H9 (cell line): ENCODE data around the gene ITGB7. TPM values are rescaled to one million over a fixed set of nuclear protein-coding genes. Genes with fewer than 3 reads are reported as not detected.

Experiments
- DNase-seq: peaks from one replicate; pipeline ENCODE4 v3.0.0-alpha.2; 2017
- H2AFZ ChIP-seq: one replicate; pipeline ENCODE4 v1.6.1; 2013; ENCODE audit warnings: mild to moderate bottlenecking, low read length, control low read depth, moderate library complexity
- H2AK5ac ChIP-seq: 2 replicates; pipeline ENCODE4 v1.6.1; 2013; ENCODE audit warnings: low read length, control low read depth, mixed read lengths; ENCODE audit not compliant: insufficient read length
- H2BK120ac ChIP-seq: one replicate; pipeline ENCODE4 v1.6.1; 2013; ENCODE audit warnings: low read depth, mild to moderate bottlenecking, low read length, control low read depth, inconsistent platforms; ENCODE audit not compliant: poor library complexity, severe bottlenecking
- H2BK12ac ChIP-seq: 2 replicates; pipeline ENCODE4 v1.6.1; 2013; ENCODE audit warnings: low read length, control low read depth, mixed read lengths, low read depth; ENCODE audit not compliant: insufficient read length
- H2BK15ac ChIP-seq: 2 replicates; pipeline ENCODE4 v1.6.1; 2013; ENCODE audit warnings: low read depth, low read length, control low read depth
- H2BK20ac ChIP-seq: one replicate; pipeline ENCODE4 v1.6.1; 2013; ENCODE audit warnings: low read depth, mild to moderate bottlenecking, low read length, control low read depth, inconsistent platforms; ENCODE audit not compliant: poor library complexity, severe bottlenecking
- H2BK5ac ChIP-seq: 2 replicates; pipeline ENCODE4 v1.6.1; 2013; ENCODE audit warnings: low read length, control low read depth, mixed read lengths; ENCODE audit not compliant: insufficient read length
- H3K14ac ChIP-seq: 2 replicates; pipeline ENCODE4 v1.6.1; 2013; ENCODE audit warnings: low read length, control low read depth; ENCODE audit not compliant: insufficient read depth
- H3K18ac ChIP-seq: 2 replicates; pipeline ENCODE4 v1.6.1; 2013; ENCODE audit warnings: low read depth, mild to moderate bottlenecking, mixed read lengths, low read length, control low read depth; ENCODE audit not compliant: insufficient read length
- H3K23ac ChIP-seq: 2 replicates; pipeline ENCODE4 v1.6.1; 2013; ENCODE audit warnings: low read length, control low read depth, mixed read lengths, low read depth; ENCODE audit not compliant: insufficient read length
- H3K23me2 ChIP-seq: 2 replicates; pipeline ENCODE4 v1.6.1; 2013; ENCODE audit warnings: low read depth, mild to moderate bottlenecking, mixed read lengths, low read length, control low read depth; ENCODE audit not compliant: insufficient read length, poor library complexity, severe bottlenecking
- H3K27ac ChIP-seq: 2 replicates; pipeline ENCODE4 v1.5.1; 2013; ENCODE audit warnings: low read length, control low read depth, mixed read lengths, low read depth; ENCODE audit not compliant: insufficient read length
- H3K27me3 ChIP-seq: 2 replicates; pipeline ENCODE4 v1.6.1; 2013; ENCODE audit warnings: low read length, control low read depth, inconsistent platforms; ENCODE audit not compliant: insufficient read depth
- H3K4ac ChIP-seq: 2 replicates; pipeline ENCODE4 v1.6.1; 2013; ENCODE audit warnings: low read depth, mild to moderate bottlenecking, control low read depth, inconsistent platforms, low read length, moderate library complexity
- H3K4me1 ChIP-seq: 2 replicates; pipeline ENCODE4 v1.6.1; 2013; ENCODE audit warnings: low read length, control low read depth, inconsistent platforms; ENCODE audit not compliant: insufficient read depth
- H3K4me2 ChIP-seq: 2 replicates; pipeline ENCODE4 v1.6.1; 2013; ENCODE audit warnings: low read length, control low read depth, mixed read lengths; ENCODE audit not compliant: insufficient read length, insufficient read depth
- H3K56ac ChIP-seq: 2 replicates; pipeline ENCODE4 v1.6.1; 2013; ENCODE audit warnings: low read depth, mild to moderate bottlenecking, mixed read lengths, low read length, control low read depth; ENCODE audit not compliant: insufficient read length
- H3K79me1 ChIP-seq: 2 replicates; pipeline ENCODE4 v1.6.1; 2013; ENCODE audit warnings: low read depth, mild to moderate bottlenecking, moderate library complexity, low read length, control low read depth, inconsistent platforms; ENCODE audit not compliant: insufficient read depth, poor library complexity, severe bottlenecking
- H3K79me2 ChIP-seq: 2 replicates; pipeline ENCODE4 v1.6.1; 2013; ENCODE audit warnings: low read length, control low read depth, inconsistent platforms; ENCODE audit not compliant: insufficient read depth
- H3K9ac ChIP-seq: 2 replicates; pipeline ENCODE4 v1.6.1; 2013; ENCODE audit warnings: low read length, control low read depth, mixed read lengths; ENCODE audit not compliant: insufficient read length; ENCODE audit errors: extremely low read depth
- H3K9me3 ChIP-seq: one replicate; pipeline ENCODE4 v1.6.1; 2013; ENCODE audit warnings: low read depth, low read length, inconsistent platforms; ENCODE audit not compliant: control insufficient read depth
- H3T11ph ChIP-seq: one replicate; pipeline ENCODE4 v1.6.1; 2013; ENCODE audit warnings: mild to moderate bottlenecking, low read length, control low read depth, inconsistent platforms
- H4K20me1 ChIP-seq: one replicate; pipeline ENCODE4 v1.6.1; 2013; ENCODE audit not compliant: control insufficient read depth, insufficient read length, insufficient read depth
- H4K5ac ChIP-seq: 2 replicates; pipeline ENCODE4 v1.6.1; 2013; ENCODE audit warnings: low read depth, mild to moderate bottlenecking, mixed read lengths, low read length, control low read depth; ENCODE audit not compliant: insufficient read length
- H4K8ac ChIP-seq: replicated peaks from 2 replicates; pipeline ENCODE4 v1.6.1; 2013; ENCODE audit warnings: low read length, control low read depth, mixed read lengths, low read depth; ENCODE audit not compliant: insufficient read length
- H4K91ac ChIP-seq: 2 replicates; pipeline ENCODE4 v1.6.1; 2013; ENCODE audit warnings: low read depth, mild to moderate bottlenecking, moderate library complexity, mixed read lengths, low read length, control low read depth; ENCODE audit not compliant: insufficient read length
- H3K27ac Mint-ChIP-seq, 3 experiments: 2 replicates in 2 of 3; 3 replicates in 1 of 3; pipeline ENCODE4 v1.8.0; 2020 to 2021; ENCODE audit warnings: mixed read lengths in 3 of 3, mild to moderate bottlenecking in 1 of 3, moderate library complexity in 1 of 3
- H3K27me3 Mint-ChIP-seq: 2 replicates; pipeline ENCODE4 v1.8.0; 2021; ENCODE audit warnings: low read depth, mild to moderate bottlenecking, moderate library complexity, mixed read lengths
- H3K36me3 Mint-ChIP-seq, 3 experiments: 2 replicates in 2 of 3; 3 replicates in 1 of 3; pipeline ENCODE4 v1.8.0; 2020 to 2021; ENCODE audit warnings: low read depth in 3 of 3, mixed read lengths in 3 of 3; ENCODE audit not compliant: insufficient read depth in 1 of 3
- H3K4me1 Mint-ChIP-seq, 2 experiments: 2 replicates each; pipeline ENCODE4 v1.8.0; 2020; ENCODE audit warnings: mixed read lengths in 2 of 2
- H3K4me3 Mint-ChIP-seq, 2 experiments: 2 replicates in 1 of 2; 3 replicates in 1 of 2; pipeline ENCODE4 v1.8.0; 2020 to 2021; ENCODE audit warnings: mild to moderate bottlenecking in 2 of 2, mixed read lengths in 2 of 2, moderate library complexity in 1 of 2
- H3K9me3 Mint-ChIP-seq, 2 experiments: 2 replicates in 1 of 2; 3 replicates in 1 of 2; pipeline ENCODE4 v1.8.0; 2020; ENCODE audit warnings: mild to moderate bottlenecking in 2 of 2, mixed read lengths in 2 of 2, moderate library complexity in 1 of 2
- WGBS: extraction: QIAGEN DNeasy Blood & Tissue Kit; methylation state at CpG from one replicate; pipeline ENCODE4 v1.1.7; 2013; ENCODE audit warnings: missing lambda C conversion rate, low lambda C conversion rate, mixed read lengths; ENCODE audit not compliant: insufficient read length; ENCODE audit errors: extremely low coverage; 5-methylcytosine and 5-hydroxymethylcytosine counted together
- total RNA-seq: library from RNA; stranded (reverse); gene quantifications from 2 replicates; pipeline ENCODE4 v1.2.1, GENCODE V29; 2021
- TF ChIP-seq, protein P1 (sequence below): fragments of 200-600 bp; sonication (generic); conservative IDR thresholded peaks from 3 replicates; pipeline ENCODE4 v1.8.0; 2021; ENCODE audit warnings: antibody characterized with exemption, mild to moderate bottlenecking

Gene ITGB7
- total RNA-seq, 1 experiment from 2014 or later = 0.39 TPM

DNA sequence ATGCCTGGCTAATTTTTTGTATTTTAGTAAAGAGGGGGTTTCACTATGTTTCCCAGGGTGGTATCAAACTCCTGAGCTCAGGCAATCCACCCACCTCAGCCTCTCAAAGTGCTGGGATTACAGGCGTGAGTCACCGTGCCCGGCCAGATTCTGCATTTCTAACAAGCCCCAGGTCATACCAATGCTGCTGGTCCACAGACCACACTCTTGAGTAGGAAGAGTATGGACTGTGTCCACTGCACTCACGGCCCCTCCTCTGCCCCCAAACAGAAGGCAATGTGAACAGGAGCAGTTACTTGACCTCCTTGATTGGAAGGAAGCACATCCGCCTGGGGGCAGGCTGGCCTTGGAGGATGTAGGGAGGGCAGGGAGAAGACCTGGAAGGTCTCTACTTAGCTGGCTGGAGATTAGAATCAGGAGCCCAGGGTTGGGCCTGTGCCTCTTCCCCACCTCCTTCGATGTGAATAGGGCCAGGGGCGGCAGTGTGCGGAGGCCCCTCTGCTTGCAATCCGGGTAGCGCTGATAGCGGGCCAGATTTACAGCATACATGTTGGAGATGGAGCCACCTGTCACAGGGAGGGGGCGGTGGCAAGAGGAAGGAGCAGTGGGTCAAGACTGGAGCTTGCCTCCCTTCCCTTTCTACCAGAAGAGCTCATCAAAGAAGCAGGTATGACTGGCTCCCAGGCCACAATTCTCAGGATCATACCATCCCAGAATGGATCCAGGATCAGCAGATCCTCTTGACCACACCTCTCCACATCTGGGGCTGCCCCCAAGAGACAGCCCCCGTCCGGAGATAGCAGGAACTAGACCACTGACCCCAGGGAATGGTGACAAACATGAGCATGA lies 36.0 kb downstream of the ITGB7 start:
- Mint-ChIP-seq H3K27me3 (peaks cover 93% of the 10 kb centered on the region), H3K9me3 (no peaks in the 10 kb centered on the region; a peak in 1 of 5 replicates), H3K4me1 (peaks cover 11 to 21% of the 10 kb centered on the region in 2 experiments), H3K36me3 (peaks cover 0 to 6% (median 0%) of the 10 kb centered on the region in 3 experiments; a peak in 1 of 7 replicates), H3K4me3 (no peak overlapping the region), H3K27ac (no peak overlapping the region)
- Histone ChIP-seq H3K27me3 (peaks cover 23% of the 10 kb centered on the region), H4K5ac (no peak overlapping the region), H2BK20ac (no peak overlapping the region), H3K27ac (no peak overlapping the region), H2BK120ac (no peak overlapping the region), H3K23ac (no peak overlapping the region), H2AFZ (no peak overlapping the region), H3K79me1 (no peaks in the 10 kb centered on the region), H3K79me2 (no peaks in the 10 kb centered on the region), H3T11ph (no peak overlapping the region), H3K56ac (no peak overlapping the region), H3K4ac (no peak overlapping the region), H3K18ac (no peak overlapping the region), H4K20me1 (no peaks in the 10 kb centered on the region), H2BK15ac (no peak overlapping the region), H4K8ac (no peak overlapping the region), H2BK12ac (no peak overlapping the region), H3K4me2 (no peak overlapping the region), H3K9me3 (no peaks in the 10 kb centered on the region), H2BK5ac (no peak overlapping the region), H3K23me2 (no peaks in the 10 kb centered on the region), H2AK5ac (no peak overlapping the region), H4K91ac (no peak overlapping the region), H3K4me1 (no peaks in the 10 kb centered on the region; the same call in 1 of the 2 replicates), H3K14ac (no peak overlapping the region; the same call in 1 of the 2 replicates), H3K9ac (no peak overlapping the region)
- no CpG with 5 or more reads among the region's 14 CpGs for WGBS
- DNase-seq = no peak
- TF ChIP-seq, protein P1, sequence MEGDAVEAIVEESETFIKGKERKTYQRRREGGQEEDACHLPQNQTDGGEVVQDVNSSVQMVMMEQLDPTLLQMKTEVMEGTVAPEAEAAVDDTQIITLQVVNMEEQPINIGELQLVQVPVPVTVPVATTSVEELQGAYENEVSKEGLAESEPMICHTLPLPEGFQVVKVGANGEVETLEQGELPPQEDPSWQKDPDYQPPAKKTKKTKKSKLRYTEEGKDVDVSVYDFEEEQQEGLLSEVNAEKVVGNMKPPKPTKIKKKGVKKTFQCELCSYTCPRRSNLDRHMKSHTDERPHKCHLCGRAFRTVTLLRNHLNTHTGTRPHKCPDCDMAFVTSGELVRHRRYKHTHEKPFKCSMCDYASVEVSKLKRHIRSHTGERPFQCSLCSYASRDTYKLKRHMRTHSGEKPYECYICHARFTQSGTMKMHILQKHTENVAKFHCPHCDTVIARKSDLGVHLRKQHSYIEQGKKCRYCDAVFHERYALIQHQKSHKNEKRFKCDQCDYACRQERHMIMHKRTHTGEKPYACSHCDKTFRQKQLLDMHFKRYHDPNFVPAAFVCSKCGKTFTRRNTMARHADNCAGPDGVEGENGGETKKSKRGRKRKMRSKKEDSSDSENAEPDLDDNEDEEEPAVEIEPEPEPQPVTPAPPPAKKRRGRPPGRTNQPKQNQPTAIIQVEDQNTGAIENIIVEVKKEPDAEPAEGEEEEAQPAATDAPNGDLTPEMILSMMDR = no peak
